NCI-H460 (cell line): Measurements from ENCODE around the gene FKBP5. TPM values are rescaled to one million over a fixed set of nuclear protein-coding genes. Genes with fewer than 3 reads are reported as not detected.
"Not testable (repeated sequence)": the region's sequence is repeated elsewhere in the genome, so short reads cannot be mapped to it uniquely, and the experiment has no call there.

Experiments used
- DNase-seq: peaks from one replicate; pipeline ENCODE4 v3.0.0-alpha.2; 2016; ENCODE audit warnings: low read depth; ENCODE audit errors: extremely low read depth
- total RNA-seq: library from RNA; depleted of rRNA; stranded (reverse); fragments of >200 nt; shearing (Covaris generic); gene quantifications from 2 replicates; pipeline ENCODE4 v1.2.3, GENCODE V29; 2014

The FKBP5 gene
- total RNA-seq, 1 experiment from 2014 or later: 8.9 TPM

DNA sequence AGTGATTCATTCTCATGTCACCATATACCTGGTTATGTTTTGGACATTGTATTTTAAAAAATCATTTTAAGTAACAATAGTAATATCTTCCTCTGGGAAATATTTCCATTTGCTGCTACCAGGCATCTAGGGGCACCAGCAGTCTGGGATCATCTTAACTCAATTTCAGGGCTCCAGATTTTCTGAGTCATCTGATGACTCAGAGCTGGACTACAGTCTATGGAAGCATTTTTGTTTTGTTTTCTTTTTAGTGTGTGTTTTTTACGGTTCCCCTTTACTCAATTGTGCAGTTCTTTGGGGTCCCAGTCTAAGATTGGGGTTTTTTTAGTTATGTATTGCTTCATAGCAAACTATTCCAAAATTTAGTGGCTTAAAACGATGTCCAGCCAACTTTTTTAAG, 5.7 kb upstream of the FKBP5 start:
- DNase-seq: no peak

DNA sequence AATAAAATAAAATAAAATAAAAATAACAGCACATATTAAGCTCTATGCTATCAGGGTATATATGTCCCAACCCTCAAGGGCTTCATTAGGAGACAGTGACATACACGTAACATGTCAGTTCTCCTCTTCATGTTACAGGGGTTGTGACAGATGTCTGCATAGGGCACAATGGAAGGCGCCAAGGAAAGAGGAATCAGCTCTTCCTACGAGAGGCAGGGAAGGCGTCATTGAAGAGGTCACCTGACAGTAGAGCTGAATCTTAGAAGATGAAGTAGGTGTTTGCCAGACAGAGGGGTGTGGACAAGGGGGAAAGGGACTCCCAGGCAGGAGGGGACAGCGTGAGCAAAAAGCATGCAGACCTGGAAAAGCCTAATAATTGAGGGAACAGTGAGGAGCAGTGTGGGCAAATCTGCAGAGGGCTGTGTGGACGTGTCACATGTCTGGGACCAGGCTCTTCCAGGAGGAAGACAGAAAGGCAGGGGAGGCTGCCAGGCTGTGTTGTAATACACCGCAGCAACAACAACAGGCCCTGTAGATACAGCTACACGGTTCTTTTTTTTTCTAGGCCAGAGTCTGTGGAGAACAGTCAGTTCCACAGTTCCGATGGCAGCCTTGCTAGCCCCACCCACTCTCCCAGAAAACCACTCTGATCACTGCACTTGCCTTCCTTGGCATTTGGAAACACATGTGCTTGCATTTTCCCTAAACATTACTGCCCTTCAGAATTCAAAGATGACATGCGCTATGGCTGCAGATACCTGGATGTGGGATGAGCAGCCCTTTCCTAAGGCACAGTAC, 2.5 kb upstream of the FKBP5 start:
- DNase-seq: no peak

DNA sequence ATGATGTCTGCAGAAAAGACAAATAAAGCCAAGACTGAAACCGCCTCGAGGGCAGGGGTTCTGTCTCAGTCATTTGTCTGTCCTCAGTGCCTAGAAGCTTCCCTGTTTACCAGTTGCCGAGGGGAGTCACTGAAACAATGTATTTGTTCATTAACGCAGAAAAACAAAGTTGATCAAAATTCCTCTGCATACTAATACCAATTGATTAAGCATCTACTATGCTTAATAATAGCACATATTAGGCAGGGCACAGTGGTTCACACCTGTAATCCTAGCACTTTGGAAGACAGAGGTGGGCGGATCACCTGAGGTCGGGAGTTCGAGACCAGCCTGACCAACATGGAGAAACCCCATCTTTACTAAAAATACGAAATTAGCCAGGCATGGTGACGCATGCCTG, 1.8 kb upstream of the FKBP5 start:
- no peak for DNase-seq

DNA sequence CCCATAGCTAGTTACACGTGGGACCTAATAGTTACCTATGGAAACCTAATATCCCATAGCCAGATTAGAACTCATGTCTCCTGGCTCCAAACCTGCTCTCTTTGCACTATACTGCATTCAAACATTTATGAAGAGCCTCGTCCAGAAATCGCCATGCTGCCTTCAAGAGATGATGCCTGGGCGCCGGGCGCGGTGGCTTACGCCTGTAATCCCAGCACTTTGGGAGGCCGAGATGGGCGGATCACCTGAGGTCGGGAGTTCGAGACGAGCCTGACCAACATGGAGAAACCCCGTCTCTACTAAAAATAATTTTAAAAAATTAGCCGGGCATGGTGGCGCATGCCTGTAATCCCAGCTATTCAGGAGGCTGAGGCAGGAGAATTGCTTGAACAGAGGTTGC, 1.3 kb upstream of the FKBP5 start:
- not testable (repeated sequence) for DNase-seq

DNA sequence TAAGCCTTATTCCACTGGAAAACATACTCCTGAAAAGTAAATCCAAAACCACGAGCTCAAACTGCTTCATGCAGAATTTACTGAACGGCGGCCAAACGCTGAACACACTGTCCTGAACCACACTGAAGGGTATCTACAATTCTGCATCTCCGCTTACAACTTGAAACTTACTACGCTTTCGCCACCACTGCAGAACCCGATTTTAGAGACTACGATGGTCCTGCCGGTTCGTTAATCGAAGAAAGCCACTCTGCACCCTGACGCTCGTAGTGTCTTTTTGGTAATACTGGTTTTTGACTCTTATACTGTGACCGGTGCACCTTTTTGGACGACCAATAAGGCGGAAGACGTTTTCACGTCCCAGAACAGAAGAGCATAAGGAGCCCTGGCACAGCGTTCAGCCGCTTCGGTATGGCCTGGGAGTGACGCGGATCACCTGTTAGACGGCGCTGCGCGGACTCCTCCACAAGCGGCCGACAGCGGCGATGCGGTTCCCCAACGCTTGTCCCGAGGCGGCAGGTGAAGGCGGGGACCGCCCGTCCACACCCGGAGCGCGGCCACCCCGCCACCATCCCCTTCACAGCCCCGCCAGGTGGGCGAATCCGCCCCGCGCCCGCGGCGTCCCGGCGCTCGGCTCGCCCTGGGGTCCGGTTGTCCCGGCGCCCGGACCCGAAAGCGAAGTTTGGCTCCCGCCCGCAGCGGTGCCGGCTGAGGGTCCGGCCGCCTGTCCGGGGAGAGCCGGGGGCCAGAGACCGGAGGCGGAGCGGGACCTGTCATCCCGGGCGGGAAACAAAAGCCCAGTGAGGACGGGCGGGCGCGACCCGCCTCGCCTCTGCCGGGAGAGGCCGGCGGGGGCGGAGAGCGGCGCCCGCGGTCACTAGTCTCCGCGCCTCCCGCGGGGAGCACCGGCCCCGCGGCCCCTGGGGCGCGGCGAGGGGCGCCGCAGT, 784 bp downstream of the FKBP5 start:
- no peak for DNase-seq

DNA sequence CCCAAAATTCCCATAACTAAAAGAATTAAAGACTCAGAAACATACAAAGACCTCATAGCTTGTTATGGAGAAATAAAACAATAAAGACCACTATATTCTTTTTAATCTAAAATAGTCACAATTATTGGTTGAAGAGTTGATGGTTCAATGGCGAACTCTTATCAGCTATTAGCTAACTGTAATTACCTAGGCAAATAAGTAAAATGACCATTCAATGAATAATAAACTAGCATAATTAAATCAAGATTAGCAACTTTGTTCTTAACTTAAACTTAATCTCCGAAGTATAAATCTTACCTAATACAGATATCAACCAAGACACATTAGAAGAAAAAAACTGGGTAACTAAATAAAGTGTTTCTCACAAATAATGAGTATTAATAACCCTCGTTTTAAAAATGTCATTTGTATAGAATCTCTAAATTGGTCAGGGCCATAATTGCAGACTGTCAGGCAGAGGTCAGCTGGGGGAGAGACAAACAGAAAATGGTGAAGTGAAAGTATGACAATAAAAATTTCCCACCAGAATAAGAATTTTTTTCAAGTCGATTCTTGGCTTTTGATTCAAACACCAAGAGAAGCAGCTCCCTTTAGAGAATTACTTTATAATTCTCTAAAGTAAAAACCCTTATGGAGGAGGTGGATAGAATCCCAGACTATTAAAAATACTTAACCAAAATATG, 1.7 kb downstream of the FKBP5 start:
- DNase-seq: no peak

DNA sequence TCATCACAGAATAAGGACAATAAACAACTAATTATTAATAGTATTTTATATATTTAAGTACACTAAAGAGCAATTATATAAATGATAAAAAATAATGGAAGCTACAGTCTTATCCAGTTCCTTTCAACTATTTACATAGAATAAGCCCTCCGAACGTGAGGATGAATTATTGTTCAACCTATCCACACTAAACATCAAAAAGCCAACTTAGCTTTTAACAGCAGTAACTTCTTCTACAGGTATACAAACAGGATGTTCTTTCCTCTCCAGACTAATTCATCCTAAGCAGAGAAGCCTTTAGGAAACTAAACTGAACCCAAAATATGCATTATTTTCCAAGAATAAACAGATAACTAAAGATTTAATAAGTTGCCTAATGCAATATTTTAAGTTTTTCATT, 2.3 kb downstream of the FKBP5 start:
- DNase-seq: no peak

DNA sequence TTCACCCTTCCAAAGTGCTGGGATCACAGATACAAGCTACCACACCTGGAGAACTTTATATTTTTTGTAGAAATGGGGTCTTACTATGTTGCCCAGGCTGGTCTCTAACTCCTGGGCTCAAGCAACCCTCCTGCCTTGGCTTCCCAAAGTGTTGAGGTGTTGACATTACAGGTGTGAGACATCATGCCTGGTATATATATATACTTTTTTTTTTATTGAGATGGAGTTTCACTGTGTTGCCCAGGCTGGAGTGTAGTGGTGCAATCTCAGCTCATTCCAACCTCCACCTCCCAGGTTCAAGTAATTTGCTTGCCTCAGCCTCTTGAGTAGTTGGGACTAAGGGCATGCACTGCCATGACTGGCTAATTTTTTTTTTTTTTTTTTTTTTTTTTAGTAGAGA, 5.4 kb downstream of the FKBP5 start:
- DNase-seq: no peak

DNA sequence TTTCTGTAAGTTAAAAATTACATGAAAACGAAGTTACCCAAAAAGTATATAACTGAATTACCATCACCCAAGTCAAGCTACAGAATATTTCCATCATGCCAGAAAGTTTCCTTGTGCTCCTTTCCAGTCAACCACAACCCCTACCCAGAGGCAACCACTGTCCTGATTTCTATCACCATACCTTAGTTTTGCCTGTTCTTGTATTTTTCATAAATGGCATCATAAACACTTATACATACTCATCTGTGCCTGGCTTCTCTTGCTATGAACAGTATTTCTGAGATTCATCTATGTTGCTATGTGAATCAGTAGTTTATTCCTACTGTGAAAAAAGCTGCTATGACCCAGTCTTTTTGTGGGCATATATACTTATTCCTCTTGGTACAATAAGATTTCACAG, 7.4 kb downstream of the FKBP5 start:
- no peak for DNase-seq

DNA sequence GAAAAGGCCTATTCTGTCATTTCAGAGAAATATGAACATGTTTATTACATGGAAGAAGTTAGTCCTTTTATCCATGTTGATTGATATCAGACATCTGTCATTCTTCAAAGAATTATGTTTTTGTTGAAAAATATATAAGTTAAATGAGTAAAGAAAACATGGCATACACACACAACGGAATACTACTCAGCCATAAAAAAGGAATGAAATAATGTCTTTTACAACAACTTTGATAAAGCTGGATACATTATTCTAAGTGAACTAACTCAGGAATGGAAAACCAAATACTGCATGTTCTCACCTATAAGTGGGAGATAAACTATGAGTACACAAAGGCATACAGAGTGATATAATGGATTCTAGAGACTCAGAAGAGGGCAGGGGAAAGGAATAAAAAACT, 9.3 kb downstream of the FKBP5 start:
- DNase-seq: no peak

DNA sequence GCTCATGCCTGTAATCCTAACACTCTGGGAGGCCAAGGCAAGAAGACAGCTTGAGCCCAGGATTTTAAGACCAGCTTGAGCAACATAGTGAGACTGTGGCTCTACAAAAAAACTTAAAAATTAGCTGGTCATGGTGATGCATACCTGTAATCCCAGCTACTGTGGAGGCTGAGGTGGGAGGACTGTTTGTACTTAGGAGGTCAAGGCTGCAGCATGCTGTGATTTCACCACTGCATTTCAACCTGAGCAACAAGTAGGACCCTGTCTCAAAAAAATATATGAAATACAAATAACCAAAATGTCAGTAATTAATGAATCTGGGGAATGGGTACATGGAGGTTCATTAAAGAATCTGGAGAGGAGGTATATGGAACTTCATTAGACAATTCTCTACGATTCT, 9.9 kb downstream of the FKBP5 start:
- no peak for DNase-seq

DNA sequence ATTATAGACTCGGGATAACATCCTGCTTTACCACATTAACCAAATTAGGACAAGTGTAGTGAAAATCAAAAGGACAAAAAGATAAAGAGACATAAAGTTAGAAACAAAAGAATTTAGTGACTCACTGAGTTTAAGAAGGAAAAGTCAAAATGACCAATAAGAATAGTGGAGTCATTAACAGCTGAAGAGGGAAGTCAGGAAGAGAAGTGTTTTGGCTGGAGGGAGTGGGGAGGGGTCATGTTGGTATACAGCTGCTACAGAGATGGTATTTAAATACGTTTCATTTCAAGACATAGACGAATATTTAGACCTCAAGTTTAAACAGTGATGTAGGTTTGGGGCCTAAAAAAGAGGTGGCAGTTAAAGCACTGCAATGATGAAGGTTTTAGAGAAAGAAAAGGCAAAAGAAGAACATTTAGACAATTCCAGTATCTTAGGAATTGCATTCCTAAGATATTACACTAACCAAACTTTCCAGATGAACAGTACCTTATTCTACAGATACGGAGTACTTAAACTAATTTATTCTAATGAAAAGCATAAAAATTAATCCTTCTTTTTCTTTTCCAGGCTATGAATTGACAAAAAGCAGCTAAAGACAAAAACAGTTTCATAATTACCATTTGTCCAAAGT, 10.6 kb downstream of the FKBP5 start:
- DNase-seq: no peak

DNA sequence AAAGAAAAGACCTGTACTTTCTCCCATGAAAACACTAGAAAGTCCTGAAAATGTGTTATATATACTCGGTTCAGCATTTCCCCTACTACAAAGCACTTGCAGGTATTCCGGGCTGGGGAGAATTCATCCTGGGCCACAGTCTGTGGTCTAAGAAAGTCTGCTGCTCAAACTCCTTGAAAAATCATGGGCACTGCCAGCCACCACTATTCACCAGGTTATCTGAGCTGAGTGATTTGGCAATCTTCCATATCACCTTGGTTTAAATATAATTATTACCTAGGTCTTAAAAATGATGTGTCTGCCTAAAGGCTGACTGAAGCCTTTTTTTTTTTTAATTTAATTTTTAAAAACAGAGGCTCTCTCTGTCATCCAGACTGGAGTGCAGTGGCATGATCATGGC, 11.3 kb downstream of the FKBP5 start:
- no peak for DNase-seq

DNA sequence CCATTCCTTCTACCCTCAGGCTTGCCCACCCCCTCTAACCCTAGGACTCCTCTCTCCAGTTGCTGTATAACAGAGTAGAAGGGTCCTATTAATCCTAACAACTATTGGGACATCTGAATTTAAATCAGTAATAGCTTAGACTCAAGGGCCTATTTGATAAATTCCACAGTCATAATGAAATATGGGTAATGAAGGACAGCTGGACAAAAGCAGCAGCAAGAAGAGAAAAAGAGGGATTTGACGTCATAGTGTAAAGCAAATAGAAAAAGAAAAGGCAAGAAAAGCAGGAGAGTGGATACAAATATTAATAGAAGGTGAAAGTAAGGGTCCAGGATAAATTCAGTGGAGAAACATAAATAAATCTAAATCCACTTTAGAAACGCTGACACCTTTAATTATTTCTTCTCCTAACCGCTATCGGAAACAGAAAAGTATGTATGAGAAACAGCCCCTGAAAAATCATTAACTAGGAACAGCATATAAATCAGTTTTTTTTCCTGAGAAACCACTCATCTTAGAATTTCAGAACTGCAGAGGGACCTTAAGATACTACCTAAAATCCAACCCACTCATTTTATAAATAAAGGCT, 12.8 kb downstream of the FKBP5 start:
- DNase-seq: no peak

DNA sequence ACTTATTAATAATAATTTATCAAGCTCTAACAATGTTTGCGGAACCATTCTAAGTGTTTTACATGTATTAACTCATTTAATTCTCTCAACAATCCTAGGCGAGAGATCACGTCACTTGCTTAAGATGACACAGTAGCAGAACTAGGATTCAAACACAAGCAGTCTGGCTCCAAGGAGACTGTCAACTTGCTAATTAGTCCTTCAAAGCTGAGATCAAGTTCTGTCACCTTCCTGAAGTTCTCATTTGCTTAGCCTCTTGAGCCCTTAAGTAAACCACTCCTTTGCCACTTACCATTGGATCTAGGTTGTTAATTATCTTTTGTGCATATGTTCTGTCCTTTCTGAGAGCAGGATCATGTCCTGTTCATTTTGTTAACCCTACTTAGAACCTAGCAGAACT, 14.1 kb downstream of the FKBP5 start:
- DNase-seq: no peak

DNA sequence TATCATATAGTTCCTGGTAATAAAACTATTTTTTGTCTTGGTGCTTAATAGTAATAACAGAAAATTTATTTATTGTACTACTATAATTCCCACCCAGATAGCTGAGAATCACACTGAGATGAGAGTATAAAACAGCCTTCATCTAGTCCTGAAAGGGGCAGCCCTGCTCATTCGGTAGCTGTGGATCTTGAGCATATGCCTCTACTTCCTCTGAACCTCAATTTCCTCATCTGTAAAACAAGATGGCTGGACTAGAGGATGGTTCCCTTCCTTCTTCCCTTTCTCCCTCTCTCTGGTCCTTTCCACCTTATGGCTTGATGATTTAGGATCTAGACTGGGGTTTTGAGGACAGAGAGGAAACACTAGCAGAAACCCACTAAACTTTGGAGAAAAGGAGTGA, 15.0 kb downstream of the FKBP5 start:
- DNase-seq: no peak

DNA sequence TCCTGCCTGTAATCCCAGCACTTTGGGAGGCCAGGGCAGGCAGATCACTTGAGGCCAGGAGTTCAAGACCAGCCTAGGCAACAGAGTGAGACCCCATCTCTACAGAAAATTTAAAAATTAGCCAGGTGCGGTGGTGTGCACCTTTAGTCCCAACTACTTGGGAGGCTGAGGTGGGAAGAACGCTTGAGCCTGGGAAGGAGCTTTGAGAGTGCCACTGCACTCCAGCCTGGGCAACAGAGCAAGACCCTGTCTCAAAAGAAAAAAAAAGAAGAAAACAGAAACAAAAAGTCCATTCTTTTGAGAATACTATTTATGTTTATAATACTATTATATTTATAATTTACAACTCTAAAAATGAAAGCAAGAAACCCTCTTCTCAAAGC, 15.4 kb downstream of the FKBP5 start:
- not testable (repeated sequence) for DNase-seq

DNA sequence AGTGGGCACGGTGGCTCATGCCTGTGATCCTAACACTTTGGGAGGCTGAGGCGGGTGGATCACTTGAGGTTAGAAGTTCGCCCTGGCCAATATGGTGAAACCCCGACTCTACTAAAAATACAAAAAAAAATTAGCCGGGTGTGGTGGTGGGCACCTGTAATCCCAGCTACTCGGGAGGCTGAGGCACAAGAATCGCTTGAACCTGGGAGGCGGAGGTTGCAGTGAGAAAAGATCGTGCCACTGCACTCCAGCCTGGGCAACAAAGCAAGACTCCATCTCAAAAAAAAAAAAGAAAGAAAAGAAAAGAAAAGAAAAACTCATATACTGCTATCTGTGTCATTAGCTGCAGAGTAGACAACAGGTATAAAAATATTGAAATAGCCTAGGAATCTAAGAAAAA, 18.3 kb downstream of the FKBP5 start:
- not testable (repeated sequence) for DNase-seq

DNA sequence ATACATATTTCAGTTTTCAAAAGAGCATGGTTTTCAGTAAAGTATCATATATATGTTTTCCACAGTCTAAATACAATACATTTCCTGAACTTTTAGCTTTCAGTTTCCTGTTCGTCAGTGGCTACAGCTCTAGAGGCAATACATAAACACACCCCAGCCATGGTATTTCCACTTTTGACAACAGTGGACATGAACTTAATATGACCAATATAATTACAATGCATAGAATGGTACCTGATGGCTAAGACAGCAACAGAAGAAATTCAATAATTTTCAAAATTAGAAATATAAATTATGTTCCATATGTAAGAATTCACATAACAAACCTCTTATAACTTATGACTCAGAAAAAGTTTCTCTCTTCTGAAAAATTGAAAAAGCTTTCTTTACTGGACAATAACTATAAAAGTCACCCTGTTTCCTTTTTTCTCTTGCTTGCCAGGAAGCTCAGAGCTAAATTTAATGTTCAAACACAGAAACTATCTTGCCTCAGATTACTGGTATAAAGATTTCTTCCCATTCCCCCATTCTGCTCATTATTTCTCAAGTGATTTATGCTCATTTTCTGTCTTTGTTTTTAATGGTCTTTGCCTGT, 19.2 kb downstream of the FKBP5 start:
- no peak for DNase-seq
